Natural killer cell (primary cell): ENCODE data around the gene MGST3. TPM values are rescaled to one million over a fixed set of nuclear protein-coding genes. Genes with fewer than 3 reads are reported as not detected.
A peak's percentile ranks its signal among the peaks of the same experiment; 100 is the strongest.

Source experiments
- ATAC-seq, 3 donors: fragments of 150-1000 bp in 2 of 3; fragments of 200-7000 bp in 1 of 3; cut with Tn5 transposase; 1 replicate in 1 of 3; 2 replicates in 2 of 3; pipeline ENCODE4 v1.10.0; 2021; ENCODE audit warnings: mild to moderate bottlenecking in 2 of 3, moderate library complexity in 2 of 3
- DNase-seq, 2 donors: peaks; one replicate each; pipeline versions ENCODE4 v3.0.0 to v3.0.0-alpha.2; 2013 to 2021; ENCODE audit warnings: mixed read lengths in 1 of 2
- H3K27ac ChIP-seq: one replicate; pipeline ENCODE4 v1.5.1; 2013; ENCODE audit warnings: mild to moderate bottlenecking, low read length
- H3K27me3 ChIP-seq: one replicate; pipeline ENCODE4 v1.6.1; 2013; ENCODE audit warnings: low read length; ENCODE audit not compliant: control insufficient read depth, insufficient read depth
- H3K36me3 ChIP-seq: one replicate; pipeline ENCODE4 v1.6.1; 2013; ENCODE audit warnings: low read length; ENCODE audit not compliant: control insufficient read depth, insufficient read depth
- H3K4me1 ChIP-seq: one replicate; pipeline ENCODE4 v1.6.1; 2013; ENCODE audit warnings: low read length; ENCODE audit not compliant: control insufficient read depth, insufficient read depth
- H3K4me3 ChIP-seq: one replicate; pipeline ENCODE4 v1.5.1; 2013; ENCODE audit warnings: low read length
- H3K9me3 ChIP-seq: one replicate; pipeline ENCODE4 v1.6.1; 2013; ENCODE audit warnings: low read length; ENCODE audit not compliant: control insufficient read depth, insufficient read depth
- H3K27ac Mint-ChIP-seq, 2 donors: one replicate each; pipeline ENCODE4 v1.8.0; 2022; ENCODE audit warnings: mild to moderate bottlenecking in 2 of 2, mixed read lengths in 2 of 2, moderate library complexity in 1 of 2
- H3K27me3 Mint-ChIP-seq, 2 donors: one replicate each; pipeline ENCODE4 v1.8.0; 2022; ENCODE audit warnings: low read depth in 2 of 2, mixed read lengths in 2 of 2
- H3K36me3 Mint-ChIP-seq: one replicate; pipeline ENCODE4 v1.8.0; 2022; ENCODE audit warnings: mixed read lengths
- H3K4me1 Mint-ChIP-seq, 2 donors: one replicate each; pipeline ENCODE4 v1.8.0; 2022; ENCODE audit warnings: mixed read lengths in 2 of 2
- H3K4me3 Mint-ChIP-seq: one replicate; pipeline ENCODE4 v1.8.0; 2022; ENCODE audit warnings: mild to moderate bottlenecking, moderate library complexity, mixed read lengths
- H3K9me3 Mint-ChIP-seq, 2 donors: one replicate each; pipeline ENCODE4 v1.8.0; 2022; ENCODE audit warnings: mixed read lengths in 2 of 2
- WGBS: methylation state at CpG from one replicate; pipeline ENCODE4 v1.1.7; 2013; ENCODE audit warnings: missing lambda C conversion rate; ENCODE audit not compliant: insufficient coverage; 5-methylcytosine and 5-hydroxymethylcytosine counted together
- intact Hi-C: fragments of 100-400 bp; cut with micrococcal nuclease; formaldehyde crosslinking; loops from one replicate; pipeline ENCODE4 v1.14.2; 2022
- total RNA-seq, 4 donors: library from RNA; stranded (reverse); fragments of 120-200 nt in 1 of 4; gene quantifications; one replicate each; pipeline versions ENCODE4 v1.2.3 to v1.2.4, GENCODE V29; 2013 to 2022
- TF ChIP-seq, protein P1 (sequence below): fragments of 200-600 bp; IDR thresholded peaks from one replicate; pipeline ENCODE4 v1.8.0; 2022; ENCODE audit warnings: antibody characterized with exemption

MGST3 gene
- total RNA-seq, 3 donors from 2014 or later (not counting 1 experiment from before 2014, with no cell fraction given): 27.2 to 34.3 (median 29.0) TPM

DNA sequence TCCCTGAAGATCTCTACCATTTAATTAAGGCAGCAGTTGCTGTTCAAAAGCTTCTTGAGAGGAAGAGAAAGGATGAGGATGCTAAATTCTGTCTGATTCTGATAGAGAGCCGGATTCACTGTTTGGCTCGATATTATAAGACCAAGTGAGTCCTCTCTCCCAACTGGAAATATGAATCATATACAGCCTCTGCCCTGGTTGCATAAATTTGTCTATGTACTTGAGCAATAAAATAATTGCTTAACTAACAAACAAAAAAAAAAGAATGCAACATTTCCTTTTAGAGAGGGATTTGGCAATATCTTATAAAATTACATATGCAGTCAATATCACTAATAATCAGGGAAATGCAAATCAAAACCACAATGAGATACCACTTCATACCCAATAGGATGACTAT, 40.5 kb downstream of the MGST3 start:
- no peaks in the 10 kb centered on the region for H3K27me3 Mint-ChIP-seq
- intact Hi-C loops: no loop called here
- Histone ChIP-seq H3K9me3 (no peaks in the 10 kb centered on the region), H3K36me3 (peaks cover 56% of the 10 kb centered on the region), H3K4me1 (no peaks in the 10 kb centered on the region), H3K27me3 (no peaks in the 10 kb centered on the region), H3K4me3 (no peak overlapping the region), H3K27ac (no peak overlapping the region)
- WGBS: no CpG with 5 or more reads among the region's 2 CpGs
- peaks cover 59% of the 10 kb centered on the region for H3K36me3 Mint-ChIP-seq
- ATAC-seq (no peak), DNase-seq (no peak)
- H3K27ac Mint-ChIP-seq: peak overlapping the region in 1 of 2 donors; percentile 3
- TF ChIP-seq, protein P1, sequence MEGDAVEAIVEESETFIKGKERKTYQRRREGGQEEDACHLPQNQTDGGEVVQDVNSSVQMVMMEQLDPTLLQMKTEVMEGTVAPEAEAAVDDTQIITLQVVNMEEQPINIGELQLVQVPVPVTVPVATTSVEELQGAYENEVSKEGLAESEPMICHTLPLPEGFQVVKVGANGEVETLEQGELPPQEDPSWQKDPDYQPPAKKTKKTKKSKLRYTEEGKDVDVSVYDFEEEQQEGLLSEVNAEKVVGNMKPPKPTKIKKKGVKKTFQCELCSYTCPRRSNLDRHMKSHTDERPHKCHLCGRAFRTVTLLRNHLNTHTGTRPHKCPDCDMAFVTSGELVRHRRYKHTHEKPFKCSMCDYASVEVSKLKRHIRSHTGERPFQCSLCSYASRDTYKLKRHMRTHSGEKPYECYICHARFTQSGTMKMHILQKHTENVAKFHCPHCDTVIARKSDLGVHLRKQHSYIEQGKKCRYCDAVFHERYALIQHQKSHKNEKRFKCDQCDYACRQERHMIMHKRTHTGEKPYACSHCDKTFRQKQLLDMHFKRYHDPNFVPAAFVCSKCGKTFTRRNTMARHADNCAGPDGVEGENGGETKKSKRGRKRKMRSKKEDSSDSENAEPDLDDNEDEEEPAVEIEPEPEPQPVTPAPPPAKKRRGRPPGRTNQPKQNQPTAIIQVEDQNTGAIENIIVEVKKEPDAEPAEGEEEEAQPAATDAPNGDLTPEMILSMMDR: no peak
- no peak overlapping the region for H3K4me3 Mint-ChIP-seq
- H3K9me3 Mint-ChIP-seq: no peaks in the 10 kb centered on the region
- H3K4me1 Mint-ChIP-seq: peaks cover 20 to 23% of the 10 kb centered on the region in 2 donors

DNA sequence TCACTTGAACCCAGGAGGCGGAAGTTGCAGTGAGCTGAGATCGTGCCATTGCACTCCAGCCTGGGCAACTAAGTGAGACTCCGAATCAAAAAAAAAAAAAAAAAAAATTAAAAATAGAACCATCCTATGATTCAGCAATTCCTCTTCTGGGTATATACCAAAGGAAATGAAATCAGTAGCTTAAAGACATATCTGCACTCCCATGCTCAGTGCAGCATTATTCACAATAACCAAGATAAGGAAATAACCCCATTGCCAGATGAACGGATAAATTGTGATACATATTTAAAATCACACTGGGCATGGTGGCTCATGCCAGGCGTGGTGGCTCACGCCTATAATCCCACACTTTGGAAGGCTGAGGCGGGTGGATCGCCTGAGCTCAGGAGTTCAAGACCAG, 43.6 kb downstream of the MGST3 start:
- Mint-ChIP-seq H3K36me3 (peaks cover 52% of the 10 kb centered on the region), H3K4me1 (peaks cover 20 to 23% of the 10 kb centered on the region in 2 donors), H3K27ac (no peak overlapping the region), H3K27me3 (no peaks in the 10 kb centered on the region), H3K9me3 (no peaks in the 10 kb centered on the region), H3K4me3 (no peak overlapping the region)
- DNase-seq: no peak
- no peak for ATAC-seq
- 93% methylated on average over 8 of the region's 8 CpGs for WGBS
- Histone ChIP-seq H3K4me1 (no peaks in the 10 kb centered on the region), H3K9me3 (no peaks in the 10 kb centered on the region), H3K27me3 (no peaks in the 10 kb centered on the region), H3K36me3 (peaks cover 51% of the 10 kb centered on the region), H3K27ac (no peak overlapping the region), H3K4me3 (no peak overlapping the region)
- TF ChIP-seq, protein P1: no peak
- intact Hi-C loops: no loop called here

DNA sequence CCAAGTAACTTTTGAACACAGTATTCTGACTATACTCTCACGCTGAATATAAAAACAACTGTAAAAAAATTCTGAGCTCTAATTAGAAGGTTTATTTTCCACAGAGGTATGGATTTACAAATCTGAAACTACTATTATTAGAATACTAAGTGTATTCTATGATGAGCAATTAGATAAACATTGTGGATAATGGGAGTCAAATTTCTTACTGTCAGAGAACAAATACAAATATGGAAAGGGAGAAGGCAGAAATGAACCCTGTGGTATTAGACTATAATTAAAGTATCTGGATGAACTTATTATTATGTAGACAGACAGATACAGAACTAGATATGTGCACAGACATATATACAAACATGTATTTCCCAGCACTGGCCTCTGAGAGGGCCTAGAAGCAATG, 44.8 kb downstream of the MGST3 start:
- no CpG with 5 or more reads among the region's 1 CpG for WGBS
- H3K36me3 ChIP-seq: peaks cover 59% of the 10 kb centered on the region
- H3K9me3 Mint-ChIP-seq: no peaks in the 10 kb centered on the region

DNA sequence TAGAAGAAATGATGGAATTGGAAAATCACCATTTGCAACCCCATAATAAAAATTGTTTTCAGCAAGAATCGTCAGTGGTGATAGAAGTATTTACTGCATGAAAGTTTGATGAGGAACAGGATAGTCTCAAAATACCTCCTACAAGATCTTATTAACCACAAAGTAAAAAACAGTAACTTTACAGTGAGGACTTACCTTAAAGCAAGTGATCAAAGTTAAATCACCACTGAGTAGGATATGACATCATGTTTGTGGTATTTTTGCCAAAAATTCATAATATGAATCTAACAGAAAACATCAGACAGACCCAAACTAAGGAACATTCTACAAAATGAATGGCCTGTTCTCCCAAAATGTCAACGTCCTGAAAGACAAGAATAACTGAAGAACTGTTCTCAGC, 47.5 kb downstream of the MGST3 start:
- Histone ChIP-seq H3K4me1 (no peaks in the 10 kb centered on the region), H3K27me3 (no peaks in the 10 kb centered on the region), H3K4me3 (no peak overlapping the region), H3K9me3 (no peaks in the 10 kb centered on the region), H3K36me3 (peaks cover 72% of the 10 kb centered on the region), H3K27ac (no peak overlapping the region)
- intact Hi-C loops: no loop called here
- Mint-ChIP-seq H3K9me3 (no peaks in the 10 kb centered on the region), H3K27ac (peak overlapping the region; percentile 29 to 58), H3K27me3 (no peaks in the 10 kb centered on the region), H3K4me3 (no peak overlapping the region), H3K36me3 (peaks cover 56% of the 10 kb centered on the region), H3K4me1 (peaks cover 5 to 10% of the 10 kb centered on the region in 2 donors)
- DNase-seq (peak in 1 of 2 donors; percentile 22), ATAC-seq (no peak)
- 0% methylated on average over 1 of the region's 2 CpGs for WGBS
- TF ChIP-seq, protein P1: no peak

More for the DNA sequence above, 44.8 kb downstream of the MGST3 start:
- Histone ChIP-seq H3K4me1 (no peaks in the 10 kb centered on the region), H3K4me3 (no peak overlapping the region), H3K9me3 (no peaks in the 10 kb centered on the region), H3K27me3 (no peaks in the 10 kb centered on the region), H3K27ac (no peak overlapping the region)
- no peaks in the 10 kb centered on the region for H3K27me3 Mint-ChIP-seq
- DNase-seq (no peak), ATAC-seq (no peak)
- peaks cover 20 to 23% of the 10 kb centered on the region in 2 donors for H3K4me1 Mint-ChIP-seq
- H3K4me3 Mint-ChIP-seq: no peak overlapping the region
- intact Hi-C loops: no loop called here
- TF ChIP-seq, protein P1: no peak
- peaks cover 59% of the 10 kb centered on the region for H3K36me3 Mint-ChIP-seq
- H3K27ac Mint-ChIP-seq: peak overlapping the region; percentile 9 to 48
